ENCODE measurements around the gene AOPEP. TPM values are rescaled to one million over a fixed set of nuclear protein-coding genes. Genes with fewer than 3 reads are reported as not detected.

The AOPEP gene
- total RNA-seq, 4 donors from 2014 or later: 305 to 458 (median 419) TPM

GRCh38 chr9:94881940-94882339, 155.4 kb downstream of the AOPEP start:
- TF ChIP-seq POLR2AphosphoS5 (IDR thresholded peaks at IDR 0.05) (no peak), EP300 (IDR thresholded peaks at IDR 0.05) (no peak), POLR2A (IDR thresholded peaks at IDR 0.05; ENCODE audit: low read depth) (no peak), CTCF (IDR thresholded peaks at IDR 0.05) (no peak)
- no peaks in the 10 kb centered on the region for H3K36me3 ChIP-seq
- DNase-seq (ENCODE audit: extremely low spot score): no peak
- no peak overlapping the region for H3K4me3 ChIP-seq
- H3K27me3 ChIP-seq: no peaks in the 10 kb centered on the region
- WGBS: 97% methylated on average over 3 of the region's 3 CpGs
- no peak overlapping the region for H3K27ac ChIP-seq (replicated peaks in 1 of 4)
- no peaks in the 10 kb centered on the region for H3K9me3 ChIP-seq
- intact Hi-C loops (cut with DNase I): no loop called here
- H3K4me1 ChIP-seq: peaks cover 17 to 35% (median 18%) of the 10 kb centered on the region in 4 donors

- Histone ChIP-seq H3K27me3 (no peaks in the 10 kb centered on the region), H3K4me3 (no peak overlapping the region), H3K9me3 (no peaks in the 10 kb centered on the region), H3K27ac (replicated peaks in 1 of 4) (no peak overlapping the region), H3K36me3 (no peaks in the 10 kb centered on the region), H3K4me1 (peaks cover 17 to 27% (median 18%) of the 10 kb centered on the region in 4 donors)
- intact Hi-C loops (cut with DNase I): no loop called here
- TF ChIP-seq EP300 (IDR thresholded peaks at IDR 0.05) (no peak), POLR2A (IDR thresholded peaks at IDR 0.05; ENCODE audit: low read depth) (no peak), CTCF (IDR thresholded peaks at IDR 0.05) (no peak), POLR2AphosphoS5 (IDR thresholded peaks at IDR 0.05) (no peak)
- 75% methylated on average over 4 of the region's 4 CpGs for WGBS
- no peak for DNase-seq (ENCODE audit: extremely low spot score)
Observed at GRCh38 chr9:94882966-94883641, 156.6 kb downstream of the AOPEP start.

GRCh38 chr9:94885854-94886447, 159.5 kb downstream of the AOPEP start:
- DNase-seq (ENCODE audit: extremely low spot score): no peak
- 98% methylated on average over 4 of the region's 4 CpGs for WGBS
- Histone ChIP-seq H3K36me3 (no peaks in the 10 kb centered on the region), H3K4me3 (no peak overlapping the region), H3K4me1 (peaks cover 17 to 27% (median 17%) of the 10 kb centered on the region in 4 donors), H3K9me3 (peaks cover 0 to 3% (median 0%) of the 10 kb centered on the region in 4 donors), H3K27me3 (no peaks in the 10 kb centered on the region), H3K27ac (replicated peaks in 1 of 4) (no peak overlapping the region)
- intact Hi-C loops (cut with DNase I): no loop called here
- TF ChIP-seq POLR2AphosphoS5 (IDR thresholded peaks at IDR 0.05) (no peak), EP300 (IDR thresholded peaks at IDR 0.05) (no peak), CTCF (IDR thresholded peaks at IDR 0.05) (no peak), POLR2A (IDR thresholded peaks at IDR 0.05; ENCODE audit: low read depth) (no peak)

- DNase-seq (ENCODE audit: extremely low spot score): no peak
- H3K27me3 ChIP-seq: no peaks in the 10 kb centered on the region
- no peak for TF ChIP-seq EP300 (IDR thresholded peaks at IDR 0.05)
- no peak for TF ChIP-seq POLR2A (IDR thresholded peaks at IDR 0.05; ENCODE audit: low read depth)
- TF ChIP-seq POLR2AphosphoS5 (IDR thresholded peaks at IDR 0.05): no peak
- TF ChIP-seq CTCF (IDR thresholded peaks at IDR 0.05): no peak
- H3K4me3 ChIP-seq: no peak overlapping the region
- WGBS: 98% methylated on average over 2 of the region's 2 CpGs
- intact Hi-C loops (cut with DNase I): no loop called here
- peaks cover 3 to 14% (median 9%) of the 10 kb centered on the region in 4 donors for H3K4me1 ChIP-seq
- no peaks in the 10 kb centered on the region for H3K36me3 ChIP-seq
- H3K9me3 ChIP-seq: peaks cover 0 to 7% (median 0%) of the 10 kb centered on the region in 4 donors
- H3K27ac ChIP-seq (replicated peaks in 1 of 4): no peak overlapping the region
Observed at GRCh38 chr9:94887721-94888120, 161.2 kb downstream of the AOPEP start.

Measured in esophagus muscularis mucosa (tissue), 4 donors.